Gastroesophageal sphincter (tissue), 4 donors: ENCODE data around the gene SETBP1. TPM values are rescaled to one million over a fixed set of nuclear protein-coding genes. Genes with fewer than 3 reads are reported as not detected.
"Not testable (repeated sequence)": the region's sequence is repeated elsewhere in the genome, so short reads cannot be mapped to it uniquely, and the experiment has no call there.

Experiments
- ATAC-seq: fragments of 150-250 bp; one replicate; pipeline ENCODE4 v1.9.1; 2016; ENCODE audit warnings: mild to moderate bottlenecking, moderate library complexity
- H3K27ac ChIP-seq, 4 donors: fragments of 200-600 bp; sonication (generic) in 3 of 4; 1 replicate in 3 of 4; 2 replicates in 1 of 4; pipeline ENCODE4 v1.5.1; 2016 to 2019
- H3K27me3 ChIP-seq: fragments of 200-600 bp; sonication (generic); one replicate; pipeline ENCODE4 v1.5.1; 2019
- H3K36me3 ChIP-seq, 2 donors: fragments of 200-600 bp; sonication (generic); one replicate each; pipeline ENCODE4 v1.5.1; 2019; ENCODE audit warnings: control low read depth in 1 of 2
- H3K4me1 ChIP-seq, 3 donors: fragments of 200-600 bp; sonication (generic); 1 replicate in 2 of 3; 2 replicates in 1 of 3; pipeline ENCODE4 v1.5.1; 2016 to 2019; ENCODE audit warnings: control low read depth in 2 of 3
- H3K4me3 ChIP-seq, 2 donors: fragments of 200-600 bp; sonication (generic); one replicate each; pipeline ENCODE4 v1.5.1; 2019; ENCODE audit warnings: mild to moderate bottlenecking in 1 of 2, moderate library complexity in 1 of 2
- H3K9me3 ChIP-seq, 3 donors: fragments of 200-600 bp; sonication (generic); one replicate each; pipeline ENCODE4 v1.5.1; 2017 to 2019; ENCODE audit warnings: control low read depth in 2 of 3
- CTCF ChIP-seq, 4 experiments: fragments of 200-600 bp in 2 of 4; fragments of 450-650 bp in 2 of 4; sonication (generic) in 1 of 4; IDR thresholded peaks; one replicate each; pipeline ENCODE4 v1.5.1; 2017 to 2019; ENCODE audit warnings: antibody characterized with exemption in 4 of 4, mild to moderate bottlenecking in 2 of 4, moderate library complexity in 2 of 4
- EP300 ChIP-seq: sonication (generic); formaldehyde crosslinking; IDR thresholded peaks from one replicate; pipeline ENCODE4 v1.6.1; 2017; ENCODE audit warnings: antibody characterized with exemption, mild to moderate bottlenecking
- POLR2A ChIP-seq, 2 donors: fragments of 450-650 bp; IDR thresholded peaks; one replicate each; pipeline ENCODE4 v1.6.1; 2017; ENCODE audit warnings: antibody characterized with exemption in 2 of 2, mild to moderate bottlenecking in 2 of 2, moderate library complexity in 1 of 2
- POLR2AphosphoS5 ChIP-seq: sonication (generic); formaldehyde crosslinking; IDR thresholded peaks from one replicate; pipeline ENCODE4 v1.6.1; 2017; ENCODE audit warnings: antibody characterized with exemption
- WGBS, 2 donors: methylation state at CpG; one replicate each; pipeline ENCODE4 v1.1.5; 2018; ENCODE audit warnings: low coverage in 1 of 2; 5-methylcytosine and 5-hydroxymethylcytosine counted together
- total RNA-seq, 4 donors: library from RNA; depleted of rRNA; stranded (reverse); fragments of >200 nt; gene quantifications; one replicate each; pipeline ENCODE4 v1.1.0, GENCODE V29; 2016

Gene SETBP1
- total RNA-seq, 4 donors from 2014 or later, result 42.5 to 87.6 (median 67.8) TPM

GRCh38 chr18:44714376-44714775, 33.7 kb downstream of the SETBP1 start:
- Histone ChIP-seq H3K4me1 (peaks cover 8 to 74% (median 17%) of the 10 kb centered on the region in 3 donors), H3K27me3 (no peaks in the 10 kb centered on the region), H3K27ac (peak overlapping the region in 3 of 4 donors; percentile 79 to 83 (median 80)), H3K36me3 (peaks cover 0 to 8% of the 10 kb centered on the region in 2 donors), H3K9me3 (no peaks in the 10 kb centered on the region), H3K4me3 (no peak overlapping the region)
- ATAC-seq, result no peak
- WGBS, 2 donors, result 80 to 84% methylated on average over 1 to 9 of the region's 9 CpGs
- no peak for TF ChIP-seq POLR2A (IDR thresholded peaks at IDR 0.05)
- no peak for TF ChIP-seq EP300
- no peak for TF ChIP-seq POLR2AphosphoS5
- TF ChIP-seq CTCF (IDR thresholded peaks at IDR 0.05), result no peak

GRCh38 chr18:44715245-44715644, 34.6 kb downstream of the SETBP1 start:
- H3K27me3 ChIP-seq, result no peaks in the 10 kb centered on the region
- TF ChIP-seq CTCF (IDR thresholded peaks at IDR 0.05) (no peak), POLR2A (IDR thresholded peaks at IDR 0.05) (no peak), POLR2AphosphoS5 (peak; percentile 40), EP300 (no peak)
- peak overlapping the region; percentile 49 to 83 (median 80) for H3K27ac ChIP-seq
- no peaks in the 10 kb centered on the region for H3K9me3 ChIP-seq
- no peak overlapping the region for H3K4me3 ChIP-seq
- 42 to 54% methylated on average over 3 to 4 of the region's 7 CpGs for WGBS, 2 donors
- H3K4me1 ChIP-seq, result peaks cover 5 to 74% (median 13%) of the 10 kb centered on the region in 3 donors
- peaks cover 0 to 12% of the 10 kb centered on the region in 2 donors for H3K36me3 ChIP-seq
- ATAC-seq, result peak; percentile 93

- Histone ChIP-seq H3K4me3 (no peak overlapping the region), H3K36me3 (peaks cover 0 to 12% of the 10 kb centered on the region in 2 donors), H3K9me3 (no peaks in the 10 kb centered on the region), H3K27ac (peak overlapping the region; percentile 49 to 83 (median 80)), H3K4me1 (peaks cover 5 to 72% (median 13%) of the 10 kb centered on the region in 3 donors), H3K27me3 (no peaks in the 10 kb centered on the region)
- WGBS, 2 donors, result 64 to 69% methylated on average over 2 to 5 of the region's 6 CpGs
- ATAC-seq, result no peak
- no peak for TF ChIP-seq EP300
These were observed 35.2 kb downstream of the SETBP1 start for GRCh38 chr18:44715842-44716241.

GRCh38 chr18:44716697-44717163, 36.0 kb downstream of the SETBP1 start:
- Histone ChIP-seq H3K4me3 (no peak overlapping the region), H3K27ac (peak overlapping the region in 3 of 4 donors; percentile 10 to 80 (median 79)), H3K4me1 (peaks cover 5 to 66% (median 13%) of the 10 kb centered on the region in 3 donors), H3K9me3 (no peaks in the 10 kb centered on the region), H3K27me3 (no peaks in the 10 kb centered on the region), H3K36me3 (peaks cover 0 to 12% of the 10 kb centered on the region in 2 donors)
- ATAC-seq, result no peak
- TF ChIP-seq CTCF (IDR thresholded peaks at IDR 0.05) (no peak), POLR2A (IDR thresholded peaks at IDR 0.05) (no peak), POLR2AphosphoS5 (no peak), EP300 (no peak)
- 81 to 84% methylated on average over 3 to 4 of the region's 5 CpGs for WGBS, 2 donors

GRCh38 chr18:44719519-44720060, 38.9 kb downstream of the SETBP1 start:
- no peak for ATAC-seq
- Histone ChIP-seq H3K4me1 (peaks cover 5 to 72% (median 15%) of the 10 kb centered on the region in 3 donors), H3K36me3 (peaks cover 0 to 4% of the 10 kb centered on the region in 2 donors), H3K4me3 (no peak overlapping the region), H3K9me3 (no peaks in the 10 kb centered on the region), H3K27me3 (no peaks in the 10 kb centered on the region), H3K27ac (no peak overlapping the region)
- no peak for TF ChIP-seq POLR2AphosphoS5
- WGBS, 2 donors, result 92 to 100% methylated on average over 2 of the region's 3 CpGs

GRCh38 chr18:44721748-44722147, 41.1 kb downstream of the SETBP1 start:
- peaks cover 9 to 72% (median 15%) of the 10 kb centered on the region in 3 donors for H3K4me1 ChIP-seq
- H3K27ac ChIP-seq, H3K4me3 ChIP-seq, H3K9me3 ChIP-seq, H3K27me3 ChIP-seq, ATAC-seq, H3K36me3 ChIP-seq: not testable (repeated sequence)
- 94 to 100% methylated on average over 3 of the region's 3 CpGs for WGBS, 2 donors
